NCI-H2227 (cell line): ENCODE results near the gene TIE1.

Experiments used
- DNase-seq: peaks from one replicate; lab custom pipeline; 2025; ENCODE audit not compliant: unreplicated experiment; lab: John Stamatoyannopoulos, UW

TIE1 gene

GRCh38 chr1:43311521-43311920 lies 10.7 kb downstream of the TIE1 start:
- no peak for DNase-seq

GRCh38 chr1:43312212-43312623 lies 11.4 kb downstream of the TIE1 start:
- DNase-seq = no peak

GRCh38 chr1:43312663-43313515 lies 12.1 kb downstream of the TIE1 start:
- no peak for DNase-seq

GRCh38 chr1:43313771-43314170 lies 13.0 kb downstream of the TIE1 start:
- DNase-seq = no peak

- DNase-seq = no peak
These were observed 13.5 kb downstream of the TIE1 start for GRCh38 chr1:43314233-43314632.

- no peak for DNase-seq
These were observed 14.7 kb downstream of the TIE1 start for GRCh38 chr1:43315481-43315880.

- DNase-seq = no peak
These were observed 15.4 kb downstream of the TIE1 start for GRCh38 chr1:43315963-43316737.

GRCh38 chr1:43316738-43317520 lies 16.1 kb downstream of the TIE1 start:
- no peak for DNase-seq

GRCh38 chr1:43317817-43318471 lies 17.2 kb downstream of the TIE1 start:
- no peak for DNase-seq

GRCh38 chr1:43318831-43319230 lies 18.0 kb downstream of the TIE1 start:
- no peak for DNase-seq

- DNase-seq = no peak
These were observed 18.5 kb downstream of the TIE1 start for GRCh38 chr1:43319288-43319687.

- DNase-seq = no peak
These were observed 19.0 kb downstream of the TIE1 start for GRCh38 chr1:43319766-43320165.

- no peak for DNase-seq
These were observed 20.6 kb downstream of the TIE1 start for GRCh38 chr1:43321331-43321891.

- DNase-seq = no peak
These were observed 21.7 kb downstream of the TIE1 start for GRCh38 chr1:43322506-43322905.

- DNase-seq = no peak
These were observed 24.0 kb downstream of the TIE1 start for GRCh38 chr1:43324810-43325209.

GRCh38 chr1:43325381-43325780 lies 24.6 kb downstream of the TIE1 start:
- no peak for DNase-seq

GRCh38 chr1:43327549-43328292 lies 26.9 kb downstream of the TIE1 start:
- no peak for DNase-seq

- no peak for DNase-seq
These were observed 29.4 kb downstream of the TIE1 start for GRCh38 chr1:43329995-43330751.

- no peak for DNase-seq
These were observed 30.9 kb downstream of the TIE1 start for GRCh38 chr1:43331688-43332087.
